HG02943 (cell line): ENCODE data around the gene CNKSR3.

Source experiments
- ATAC-seq: cut with Tn5 transposase; IDR thresholded peaks from one replicate; pipeline ENCODE4 v1.9.1; 2021; ENCODE audit warnings: mild to moderate bottlenecking, low read depth, moderate library complexity; ENCODE audit not compliant: unreplicated experiment

Gene CNKSR3

GRCh38 chr6:154458565-154459470 lies 51.7 kb downstream of the CNKSR3 start:
- no peak for ATAC-seq

- ATAC-seq, result no peak
Measured at GRCh38 chr6:154457881-154458284, 52.6 kb downstream of the CNKSR3 start.

- no peak for ATAC-seq
Measured at GRCh38 chr6:154457046-154457713, 53.3 kb downstream of the CNKSR3 start.

- no peak for ATAC-seq
Measured at GRCh38 chr6:154453329-154453728, 57.2 kb downstream of the CNKSR3 start.

GRCh38 chr6:154450498-154450897 lies 60.0 kb downstream of the CNKSR3 start:
- ATAC-seq, result no peak

GRCh38 chr6:154448448-154449096 lies 61.9 kb downstream of the CNKSR3 start:
- no peak for ATAC-seq

GRCh38 chr6:154447954-154448353 lies 62.5 kb downstream of the CNKSR3 start:
- no peak for ATAC-seq

GRCh38 chr6:154446984-154447383 lies 63.5 kb downstream of the CNKSR3 start:
- ATAC-seq, result no peak

- no peak for ATAC-seq
Measured at GRCh38 chr6:154445417-154445816, 65.1 kb downstream of the CNKSR3 start.

GRCh38 chr6:154441995-154442310 lies 68.5 kb downstream of the CNKSR3 start:
- peak; percentile 21 for ATAC-seq

GRCh38 chr6:154440422-154441043 lies 70.0 kb downstream of the CNKSR3 start:
- ATAC-seq, result no peak

- no peak for ATAC-seq
Measured at GRCh38 chr6:154440022-154440421, 70.5 kb downstream of the CNKSR3 start.

- ATAC-seq, result no peak
Measured at GRCh38 chr6:154438882-154439415, 71.5 kb downstream of the CNKSR3 start.

- no peak for ATAC-seq
Measured at GRCh38 chr6:154435400-154435945, 75.0 kb downstream of the CNKSR3 start.

GRCh38 chr6:154434662-154435061 lies 75.8 kb downstream of the CNKSR3 start:
- no peak for ATAC-seq

- no peak for ATAC-seq
Measured at GRCh38 chr6:154433477-154434241, 76.8 kb downstream of the CNKSR3 start.

- no peak for ATAC-seq
Measured at GRCh38 chr6:154432533-154433476, 77.7 kb downstream of the CNKSR3 start.

- ATAC-seq, result no peak
Measured at GRCh38 chr6:154430481-154430919, 80.0 kb downstream of the CNKSR3 start.

GRCh38 chr6:154429711-154430110 lies 80.8 kb downstream of the CNKSR3 start:
- no peak for ATAC-seq
